Nephron progenitor cell (in vitro differentiated cells): ENCODE data around the gene DLGAP5.

Experiments used
- DNase-seq: peaks from one replicate; pipeline ENCODE4 v3.0.0; 2021
- H3K27ac Mint-ChIP-seq: 2 replicates; pipeline ENCODE4 v1.8.0; 2021; ENCODE audit warnings: mild to moderate bottlenecking, moderate library complexity, mixed read lengths
- H3K27me3 Mint-ChIP-seq: 2 replicates; pipeline ENCODE4 v1.8.0; 2021; ENCODE audit warnings: mild to moderate bottlenecking, low read depth, mixed read lengths; ENCODE audit not compliant: poor library complexity
- H3K36me3 Mint-ChIP-seq: 2 replicates; pipeline ENCODE4 v1.8.0; 2021; ENCODE audit warnings: low read depth, mixed read lengths
- H3K4me1 Mint-ChIP-seq: 2 replicates; pipeline ENCODE4 v1.8.0; 2021; ENCODE audit warnings: mixed read lengths
- H3K4me3 Mint-ChIP-seq: 2 replicates; pipeline ENCODE4 v1.8.0; 2021; ENCODE audit warnings: mild to moderate bottlenecking, moderate library complexity, mixed read lengths
- H3K9me3 Mint-ChIP-seq: 2 replicates; pipeline ENCODE4 v1.8.0; 2021; ENCODE audit warnings: mild to moderate bottlenecking, moderate library complexity, mixed read lengths
- CTCF ChIP-seq: fragments of 200-600 bp; sonication (generic); IDR thresholded peaks from 2 replicates; pipeline ENCODE4 v1.5.0; 2021; ENCODE audit warnings: antibody characterized with exemption

Gene DLGAP5

GRCh38 chr14:55152052-55152753 is 39.2 kb downstream of the DLGAP5 start:
- Mint-ChIP-seq H3K9me3 (no peaks in the 10 kb centered on the region), H3K27me3 (no peaks in the 10 kb centered on the region), H3K36me3 (peaks cover 74% of the 10 kb centered on the region), H3K27ac (no peak overlapping the region), H3K4me3 (no peak overlapping the region), H3K4me1 (no peaks in the 10 kb centered on the region)
- no peak for TF ChIP-seq CTCF
- DNase-seq: no peak

GRCh38 chr14:55151601-55152000 is 39.8 kb downstream of the DLGAP5 start:
- Mint-ChIP-seq H3K9me3 (no peaks in the 10 kb centered on the region), H3K4me1 (no peaks in the 10 kb centered on the region), H3K36me3 (peaks cover 74% of the 10 kb centered on the region), H3K27me3 (no peaks in the 10 kb centered on the region), H3K4me3 (no peak overlapping the region), H3K27ac (no peak overlapping the region)
- TF ChIP-seq CTCF: no peak
- no peak for DNase-seq

GRCh38 chr14:55146425-55146824 is 45.0 kb downstream of the DLGAP5 start:
- Mint-ChIP-seq H3K4me1 (no peaks in the 10 kb centered on the region), H3K4me3 (no peak overlapping the region), H3K27me3 (no peaks in the 10 kb centered on the region), H3K27ac (no peak overlapping the region), H3K36me3 (peaks cover 66% of the 10 kb centered on the region), H3K9me3 (no peaks in the 10 kb centered on the region)
- no peak for DNase-seq
- no peak for TF ChIP-seq CTCF

GRCh38 chr14:55142466-55142865 is 48.9 kb downstream of the DLGAP5 start:
- no peak for TF ChIP-seq CTCF
- H3K4me1 Mint-ChIP-seq: no peaks in the 10 kb centered on the region
- H3K27me3 Mint-ChIP-seq: no peaks in the 10 kb centered on the region
- peaks cover 44% of the 10 kb centered on the region for H3K36me3 Mint-ChIP-seq
- no peak overlapping the region for H3K27ac Mint-ChIP-seq
- no peak for DNase-seq
- no peaks in the 10 kb centered on the region for H3K9me3 Mint-ChIP-seq
- no peak overlapping the region for H3K4me3 Mint-ChIP-seq

- Mint-ChIP-seq H3K27ac (no peak overlapping the region), H3K9me3 (no peaks in the 10 kb centered on the region), H3K36me3 (peaks cover 38% of the 10 kb centered on the region), H3K4me3 (no peak overlapping the region), H3K27me3 (no peaks in the 10 kb centered on the region), H3K4me1 (no peaks in the 10 kb centered on the region)
- DNase-seq: no peak
- TF ChIP-seq CTCF: no peak
These were observed 49.6 kb downstream of the DLGAP5 start for GRCh38 chr14:55141825-55142224.
